Fibroblast of skin of right biceps (primary cell): ENCODE data around the gene TIMM17A.
"Not testable (repeated sequence)": the region's sequence is repeated elsewhere in the genome, so short reads cannot be mapped to it uniquely, and the experiment has no call there.

Experiments used
- DNase-seq: peaks from one replicate; pipeline ENCODE4 v3.0.0-alpha.2; 2013

TIMM17A gene

GRCh38 chr1:201941420-201942128 lies 13.7 kb upstream of the TIMM17A start:
- no peak for DNase-seq

DNA sequence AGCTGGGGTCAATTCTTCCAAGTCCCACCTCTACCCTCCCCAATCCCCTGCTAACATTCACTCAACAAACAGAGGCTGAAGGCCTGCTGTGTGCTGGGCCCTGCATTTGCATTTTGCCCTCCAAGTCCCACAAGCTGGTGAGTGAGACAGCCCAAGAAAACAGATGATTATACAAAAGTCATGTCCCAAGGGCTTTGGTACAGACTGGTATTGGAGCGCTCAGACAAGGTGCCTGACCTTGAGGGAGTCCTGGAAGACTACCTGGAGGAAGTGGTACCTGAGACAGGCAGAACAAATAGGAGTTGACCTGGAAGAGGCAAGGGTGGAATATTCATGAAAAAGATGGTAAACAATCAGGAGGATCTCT lies 13.2 kb upstream of the TIMM17A start:
- DNase-seq, result no peak

DNA sequence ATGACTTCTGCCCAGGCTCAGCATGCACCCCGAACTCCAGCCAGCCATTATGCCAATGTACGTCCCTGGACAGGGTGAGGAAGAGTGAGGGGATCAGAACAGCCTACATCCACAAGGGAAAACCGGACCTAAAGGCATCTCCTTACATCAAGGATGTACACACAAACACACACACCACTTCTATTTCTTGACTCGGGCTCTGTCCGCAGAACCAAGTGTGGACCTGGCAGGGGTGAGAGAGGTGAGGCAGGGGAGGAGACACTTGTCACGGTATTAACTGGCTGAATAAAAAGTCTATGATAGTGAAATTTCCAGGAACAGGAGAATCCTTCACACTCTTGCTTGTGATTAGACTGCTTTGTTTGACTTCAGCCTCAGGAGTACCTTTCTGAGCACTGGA lies 11.3 kb upstream of the TIMM17A start:
- DNase-seq, result no peak

- DNase-seq, result no peak
Observed at GRCh38 chr1:201944639-201945038, 10.7 kb upstream of the TIMM17A start.

DNA sequence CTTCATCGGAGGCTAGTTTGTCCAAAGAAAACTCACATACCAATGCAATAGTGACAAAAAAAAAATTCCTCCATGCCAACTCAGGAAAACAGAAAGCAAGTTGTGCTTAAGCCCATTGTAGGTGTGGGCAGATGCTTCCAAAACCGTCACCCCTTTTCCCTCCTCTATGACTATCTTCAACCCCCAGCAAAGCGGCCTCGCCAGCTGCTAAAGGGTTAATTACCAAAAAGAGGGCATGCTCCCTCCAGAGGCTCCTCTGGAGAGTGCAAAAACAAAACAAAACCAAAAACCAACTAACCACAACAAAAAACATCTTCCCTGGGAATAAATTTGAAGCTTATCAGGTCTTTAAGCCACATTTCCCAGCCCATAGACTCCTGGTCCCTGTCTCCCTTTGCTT lies 10.1 kb upstream of the TIMM17A start:
- no peak for DNase-seq

DNA sequence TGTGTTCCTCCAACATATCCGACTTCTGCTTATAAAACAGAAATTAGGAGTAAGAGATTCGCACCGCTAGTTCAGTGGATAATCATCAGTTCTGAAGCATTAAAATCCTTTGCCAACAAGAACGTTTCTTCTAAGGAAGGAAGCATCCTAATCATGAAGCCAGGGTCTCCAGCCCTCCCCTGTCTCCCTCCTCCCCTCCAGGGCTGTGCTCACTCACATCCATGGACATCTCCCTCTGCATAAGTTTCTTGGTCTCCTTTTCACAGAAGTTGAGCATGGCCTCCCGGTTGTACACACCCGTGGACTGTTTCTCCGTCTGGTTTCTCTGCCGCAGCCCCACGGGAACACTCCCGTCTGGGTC lies 9.5 kb upstream of the TIMM17A start:
- no peak for DNase-seq

- peak; percentile 96 for DNase-seq
Observed at GRCh38 chr1:201946224-201946908, 8.9 kb upstream of the TIMM17A start, which contains the start of gene LMOD1. LMOD1 (minus strand) TSS chr1:201946548; CDS start chr1:201946340, 208 bp downstream.

GRCh38 chr1:201947697-201948008 lies 7.7 kb upstream of the TIMM17A start:
- DNase-seq, result no peak

DNA sequence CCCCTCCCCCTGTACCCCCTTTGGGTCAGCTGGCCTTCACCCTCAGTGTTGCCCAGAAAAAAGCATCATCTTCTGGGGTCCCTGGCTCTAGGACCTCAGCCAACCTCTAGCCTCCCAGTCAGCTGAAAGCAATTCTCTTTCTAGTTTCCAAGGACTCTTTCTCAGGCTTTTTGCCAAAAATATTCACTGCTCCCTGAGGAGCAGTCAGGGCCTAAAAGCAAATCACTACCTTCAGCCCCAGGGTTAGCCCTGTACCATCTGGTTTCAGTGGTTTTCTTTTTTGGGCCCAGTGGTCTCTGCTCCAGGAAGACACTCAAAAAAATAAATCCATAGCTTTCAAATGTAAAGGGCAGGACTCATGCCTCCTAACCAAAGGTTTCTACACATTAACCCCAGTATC lies 5.8 kb upstream of the TIMM17A start:
- peak; percentile 48 for DNase-seq

GRCh38 chr1:201954263-201955008 lies 867 bp upstream of the TIMM17A start:
- DNase-seq, result no peak

DNA sequence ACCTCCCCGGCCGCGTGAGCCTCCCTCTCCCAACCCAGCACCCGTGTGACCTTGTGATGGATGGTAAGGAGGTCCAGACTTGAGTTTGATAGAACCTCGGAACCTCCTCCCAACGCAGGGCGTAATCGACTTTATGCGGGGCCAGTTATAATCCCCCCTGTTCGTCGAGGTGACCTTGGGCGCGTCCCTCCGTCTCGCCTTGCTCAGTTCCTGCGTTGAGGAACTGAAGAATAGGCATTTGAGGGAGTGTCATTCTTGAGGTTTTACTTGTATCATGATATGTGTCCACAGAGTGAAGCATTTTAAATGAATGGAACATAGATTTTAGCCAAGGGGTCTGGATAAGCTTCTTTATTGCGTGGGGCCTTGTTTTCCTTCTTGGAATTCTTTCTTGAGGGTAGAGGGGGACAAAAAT lies 433 bp downstream of the TIMM17A start:
- no peak for DNase-seq

- DNase-seq, result no peak
Observed at GRCh38 chr1:201958348-201958747, 3.0 kb downstream of the TIMM17A start.

GRCh38 chr1:201962382-201962781 lies 7.1 kb downstream of the TIMM17A start:
- not testable (repeated sequence) for DNase-seq

DNA sequence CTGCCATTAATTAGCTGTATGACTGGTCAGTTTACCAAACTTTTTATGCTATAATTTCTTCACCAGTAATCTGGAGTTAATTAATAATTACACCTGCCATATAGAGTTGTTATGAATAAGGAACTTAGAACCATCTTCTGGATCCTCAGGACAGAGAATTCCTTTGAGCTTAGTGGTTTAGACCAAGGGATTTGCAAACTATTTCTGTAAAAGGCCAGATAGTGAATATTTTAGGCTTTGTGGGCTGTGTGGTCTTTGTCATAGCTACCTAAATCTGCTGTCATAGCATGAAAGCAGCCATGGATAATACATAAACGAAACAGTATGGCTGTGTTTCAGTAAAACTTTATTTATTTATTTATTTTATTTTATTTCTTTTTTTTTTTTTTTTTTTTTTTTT lies 9.0 kb downstream of the TIMM17A start:
- DNase-seq, result peak; percentile 74

DNA sequence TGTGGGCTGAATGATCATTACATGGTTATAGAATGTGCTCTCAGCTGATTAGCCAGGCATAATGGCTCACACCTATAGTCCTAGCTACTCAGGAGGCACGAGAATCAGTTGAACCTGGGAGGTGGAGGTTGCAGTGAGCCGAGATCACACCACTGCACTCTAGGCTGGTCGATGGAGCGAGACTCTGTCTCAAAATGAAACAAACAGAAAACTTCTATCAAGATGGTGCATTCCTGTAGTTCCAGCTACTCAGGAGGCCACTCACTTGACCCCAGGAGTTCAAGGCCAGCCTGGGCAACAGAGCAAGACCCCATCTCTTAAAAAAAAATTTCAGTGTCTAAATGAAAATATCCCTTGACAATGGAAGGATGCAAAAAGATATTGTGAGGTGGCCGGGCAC lies 10.9 kb downstream of the TIMM17A start:
- DNase-seq, result no peak

- no peak for DNase-seq
Observed at GRCh38 chr1:201968202-201968925, 13.1 kb downstream of the TIMM17A start.

- peak; percentile 48 for DNase-seq
Observed at GRCh38 chr1:201970334-201971159, 15.2 kb downstream of the TIMM17A start.

GRCh38 chr1:201982082-201982622 lies 26.8 kb downstream of the TIMM17A start:
- DNase-seq, result no peak

DNA sequence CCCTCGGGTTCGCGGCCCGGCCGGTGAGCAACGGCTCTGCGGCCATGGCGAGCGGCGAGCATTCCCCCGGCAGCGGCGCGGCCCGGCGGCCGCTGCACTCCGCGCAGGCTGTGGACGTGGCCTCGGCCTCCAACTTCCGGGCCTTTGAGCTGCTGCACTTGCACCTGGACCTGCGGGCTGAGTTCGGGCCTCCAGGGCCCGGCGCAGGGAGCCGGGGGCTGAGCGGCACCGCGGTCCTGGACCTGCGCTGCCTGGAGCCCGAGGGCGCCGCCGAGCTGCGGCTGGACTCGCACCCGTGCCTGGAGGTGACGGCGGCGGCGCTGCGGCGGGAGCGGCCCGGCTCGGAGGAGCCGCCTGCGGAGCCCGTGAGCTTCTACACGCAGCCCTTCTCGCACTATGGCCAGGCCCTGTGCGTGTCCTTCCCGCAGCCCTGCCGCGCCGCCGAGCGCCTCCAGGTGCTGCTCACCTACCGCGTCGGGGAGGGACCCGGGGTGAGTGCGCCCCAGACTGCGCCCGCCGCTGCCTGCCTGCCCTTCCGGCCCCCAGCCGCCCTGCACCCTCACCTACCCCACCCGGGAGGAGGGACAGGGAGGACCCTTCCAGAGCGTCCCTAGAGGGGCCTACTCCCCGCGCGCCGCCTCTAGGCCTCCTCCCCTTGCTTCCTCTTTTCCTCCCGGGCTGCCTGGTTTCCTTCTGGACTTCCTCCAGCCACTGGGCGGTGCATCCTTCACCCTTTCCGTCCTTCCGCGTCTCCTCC lies 27.5 kb downstream of the TIMM17A start, which contains the start of gene RNPEP:
Gene RNPEP (plus strand): TSS at position 26 of the 757 bp plus-strand sequence. CDS start 19 bp downstream, at position 45.
- peak; percentile 73 for DNase-seq

GRCh38 chr1:201983380-201983805 lies 28.1 kb downstream of the TIMM17A start:
- DNase-seq, result no peak

DNA sequence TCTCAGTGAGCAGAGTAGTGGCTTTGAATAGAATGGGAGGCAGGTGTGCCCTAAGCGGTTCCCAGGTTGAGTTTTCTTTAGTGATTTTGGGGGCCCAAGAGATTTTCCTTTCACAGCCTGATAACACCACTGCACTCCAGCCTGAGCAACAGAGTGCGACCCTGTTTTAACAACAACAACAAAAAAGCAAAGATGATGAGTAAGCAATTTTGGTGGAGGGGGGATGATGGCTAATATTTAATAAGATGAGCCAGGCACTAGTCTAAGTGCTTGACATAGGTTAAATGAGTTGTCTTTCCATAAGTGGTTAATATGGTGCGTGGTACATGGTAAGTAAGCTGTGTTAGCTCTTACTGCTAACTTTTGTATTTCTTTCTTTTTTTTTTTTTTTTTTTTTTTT lies 29.1 kb downstream of the TIMM17A start:
- no peak for DNase-seq
